ENCODE measurements around the gene TERB1.

GRCh38 chr16:66843191-66843590 lies 41.8 kb upstream of the TERB1 start:
- TF ChIP-seq CTCF (IDR thresholded peaks at IDR 0.05) (no peak), POLR2A (IDR thresholded peaks at IDR 0.05) (no peak), POLR2AphosphoS5 (IDR thresholded peaks at IDR 0.05) (no peak)
